WTC11 (cell line): Measurements from ENCODE around the gene ZRANB1. TPM values are rescaled to one million over a fixed set of nuclear protein-coding genes. Genes with fewer than 3 reads are reported as not detected.

Experiments
- ATAC-seq: fragments of 200-7000 bp; cut with Tn5 transposase; 2 replicates; pipeline ENCODE4 v1.10.0; 2021; ENCODE audit warnings: mild to moderate bottlenecking, moderate library complexity
- CTCF ChIA-PET: fragments of 300-600 bp; sonication (Branson Sonifier 250); formaldehyde crosslinking; loops from one replicate; lab custom pipeline; 2021; ENCODE audit warnings: antibody characterized with exemption; lab: Charles Lee
- POLR2A ChIA-PET: fragments of 350-600 bp; sonication (Branson Sonifier 250); formaldehyde crosslinking; loops from one replicate; lab custom pipeline; 2021; ENCODE audit warnings: antibody characterized with exemption; lab: Charles Lee
- DNase-seq: peaks from one replicate; pipeline ENCODE4 v3.0.0; 2021; ENCODE audit warnings: low spot score
- H3K27ac Mint-ChIP-seq: 2 replicates; pipeline ENCODE4 v1.8.0; 2021; ENCODE audit warnings: mixed read lengths
- H3K27me3 Mint-ChIP-seq: 2 replicates; pipeline ENCODE4 v1.8.0; 2021; ENCODE audit warnings: low read depth, mild to moderate bottlenecking, moderate library complexity, mixed read lengths
- H3K36me3 Mint-ChIP-seq: 2 replicates; pipeline ENCODE4 v1.8.0; 2021; ENCODE audit warnings: mixed read lengths
- H3K4me1 Mint-ChIP-seq: 2 replicates; pipeline ENCODE4 v1.8.0; 2022; ENCODE audit warnings: mixed read lengths
- H3K4me3 Mint-ChIP-seq: 2 replicates; pipeline ENCODE4 v1.8.0; 2021; ENCODE audit warnings: mild to moderate bottlenecking, moderate library complexity, mixed read lengths
- H3K9me3 Mint-ChIP-seq: 2 replicates; pipeline ENCODE4 v1.8.0; 2021; ENCODE audit warnings: mixed read lengths
- ARID4B ChIP-seq: sonication (generic); formaldehyde crosslinking; IDR thresholded peaks from 2 replicates; pipeline ENCODE4 v1.8.0; 2023; ENCODE audit warnings: missing genetic modification reagents, mild to moderate bottlenecking, borderline replicate concordance
- ATF2 ChIP-seq: sonication (generic); formaldehyde crosslinking; IDR thresholded peaks from 2 replicates; pipeline ENCODE4 v1.8.1; 2022; ENCODE audit warnings: low read depth, missing genetic modification reagents, borderline replicate concordance
- CREM ChIP-seq: sonication (generic); formaldehyde crosslinking; IDR thresholded peaks from 2 replicates; pipeline ENCODE4 v1.8.1; 2022; ENCODE audit warnings: mild to moderate bottlenecking, missing genetic modification reagents, moderate library complexity
- ESRRA ChIP-seq: sonication (generic); formaldehyde crosslinking; IDR thresholded peaks from 2 replicates; pipeline ENCODE4 v1.8.1; 2022; ENCODE audit warnings: mild to moderate bottlenecking, missing genetic modification reagents, borderline replicate concordance
- GRHL2 ChIP-seq: fragments of 250-450 bp; sonication (Bioruptor Pico); IDR thresholded peaks from 2 replicates; pipeline ENCODE4 v1.8.0; 2022; ENCODE audit warnings: mild to moderate bottlenecking, moderate library complexity; ENCODE audit not compliant: insufficient replicate concordance, severe bottlenecking
- HMGA2 ChIP-seq: fragments of 250-450 bp; sonication (Bioruptor Pico); IDR thresholded peaks from 2 replicates; pipeline ENCODE4 v1.4.0; 2021; ENCODE audit warnings: mild to moderate bottlenecking, moderate library complexity
- IRF2 ChIP-seq: sonication (generic); formaldehyde crosslinking; IDR thresholded peaks from 2 replicates; pipeline ENCODE4 v1.8.0; 2022; ENCODE audit warnings: low read depth, missing genetic modification reagents, borderline replicate concordance
- JAZF1 ChIP-seq: fragments of 250-450 bp; sonication (Bioruptor Pico); IDR thresholded peaks from 2 replicates; pipeline ENCODE4 v1.9.0; 2021; ENCODE audit warnings: moderate library complexity, mild to moderate bottlenecking, inconsistent platforms
- MAX ChIP-seq: sonication (generic); formaldehyde crosslinking; IDR thresholded peaks from 2 replicates; pipeline ENCODE4 v1.8.0; 2022; ENCODE audit warnings: mild to moderate bottlenecking, missing genetic modification reagents
- NR1H2 ChIP-seq: sonication (generic); formaldehyde crosslinking; IDR thresholded peaks from 2 replicates; pipeline ENCODE4 v1.9.0; 2021; ENCODE audit warnings: mild to moderate bottlenecking, moderate library complexity, missing genetic modification reagents
- NR2C2 ChIP-seq: sonication (generic); formaldehyde crosslinking; IDR thresholded peaks from 2 replicates; pipeline ENCODE4 v1.8.0; 2022; ENCODE audit warnings: mild to moderate bottlenecking, missing genetic modification reagents
- PRDM15 ChIP-seq: sonication (generic); formaldehyde crosslinking; IDR thresholded peaks from 2 replicates; pipeline ENCODE4 v1.8.0; 2022; ENCODE audit warnings: missing genetic modification reagents
- SMAD3 ChIP-seq: sonication (generic); formaldehyde crosslinking; IDR thresholded peaks from 2 replicates; pipeline ENCODE4 v1.8.0; 2022; ENCODE audit warnings: missing genetic modification reagents, mild to moderate bottlenecking, borderline replicate concordance
- TCF7 ChIP-seq: sonication (generic); formaldehyde crosslinking; IDR thresholded peaks from 2 replicates; pipeline ENCODE4 v1.8.0; 2022; ENCODE audit warnings: mild to moderate bottlenecking, low read depth, missing genetic modification reagents, moderate library complexity
- ZNF219 ChIP-seq: sonication (generic); formaldehyde crosslinking; IDR thresholded peaks from 2 replicates; pipeline ENCODE4 v1.8.0; 2023; ENCODE audit warnings: missing genetic modification reagents, mild to moderate bottlenecking, borderline replicate concordance
- ZNF423 ChIP-seq: fragments of 250-450 bp; sonication (Bioruptor Pico); IDR thresholded peaks from 2 replicates; pipeline ENCODE4 v2.1.2; 2022; ENCODE audit warnings: mild to moderate bottlenecking, moderate library complexity
- total RNA-seq: library from RNA; stranded (reverse); gene quantifications from 3 replicates; pipeline ENCODE4 v1.2.3, GENCODE V29; 2021

Gene ZRANB1
- total RNA-seq, 1 experiment from 2014 or later, result 15.9 TPM

GRCh38 chr10:125005312-125006187, 63.6 kb downstream of the ZRANB1 start:
- Mint-ChIP-seq H3K27me3 (no peaks in the 10 kb centered on the region), H3K9me3 (no peaks in the 10 kb centered on the region), H3K4me3 (no peak overlapping the region), H3K27ac (peak overlapping the region; percentile 60; the same call in 1 of the 2 replicates), H3K36me3 (peaks cover 13% of the 10 kb centered on the region), H3K4me1 (peaks cover 25% of the 10 kb centered on the region)
- CTCF ChIA-PET, result interaction anchor here (1.0 to 1.3 kb wide), 2 partner anchors 13 to 43 kb away, joined by 3 to 8 read pairs; no protein-coding TSS in a partner anchor
- TF ChIP-seq NR1H2 (CRISPR knock-in tag) (peak; percentile 57; the same call in 1 of the 2 replicates), JAZF1 (CRISPR knock-in tag) (no peak)
- ATAC-seq (no peak), DNase-seq (peak; percentile 12)
- POLR2A ChIA-PET, result no interaction called here

GRCh38 chr10:125006188-125006680, 64.3 kb downstream of the ZRANB1 start:
- TF ChIP-seq ZNF219 (CRISPR knock-in tag) (no peak), TCF7 (CRISPR knock-in tag) (no peak), PRDM15 (no peak), IRF2 (CRISPR knock-in tag) (no peak)
- no peaks in the 10 kb centered on the region for H3K27me3 Mint-ChIP-seq
- H3K27ac Mint-ChIP-seq, result peak overlapping the region; percentile 61; the same call in 1 of the 2 replicates
- H3K4me1 Mint-ChIP-seq, result peaks cover 32% of the 10 kb centered on the region
- ATAC-seq (no peak), DNase-seq (peak; percentile 5)
- no peak overlapping the region for H3K4me3 Mint-ChIP-seq
- H3K9me3 Mint-ChIP-seq, result no peaks in the 10 kb centered on the region
- peaks cover 14% of the 10 kb centered on the region for H3K36me3 Mint-ChIP-seq
- ChIA-PET CTCF (interaction anchor here (1.3 to 3.9 kb wide), 2 partner anchors 13 to 42 kb away, joined by 8 to 15 read pairs; no protein-coding TSS in a partner anchor), POLR2A (no interaction called here)

GRCh38 chr10:125006921-125007426, 65.1 kb downstream of the ZRANB1 start:
- Mint-ChIP-seq H3K4me1 (peaks cover 38% of the 10 kb centered on the region), H3K4me3 (no peak overlapping the region), H3K36me3 (peaks cover 16% of the 10 kb centered on the region), H3K27me3 (no peaks in the 10 kb centered on the region), H3K27ac (peak overlapping the region; percentile 84), H3K9me3 (no peaks in the 10 kb centered on the region)
- POLR2A ChIA-PET, result no interaction called here
- no peak for ATAC-seq
- no peak for TF ChIP-seq ATF2 (CRISPR knock-in tag)
- TF ChIP-seq TCF7 (CRISPR knock-in tag), result no peak
- no peak for TF ChIP-seq ESRRA (CRISPR knock-in tag)
- TF ChIP-seq CREM, result no peak
- no peak for TF ChIP-seq SMAD3
- no peak for DNase-seq
- CTCF ChIA-PET, result interaction anchor here (0.8 to 3.9 kb wide), 4 partner anchors 14 to 55 kb away, joined by 3 to 15 read pairs (median 9); no protein-coding TSS in a partner anchor

- Mint-ChIP-seq H3K27me3 (no peaks in the 10 kb centered on the region), H3K9me3 (no peaks in the 10 kb centered on the region), H3K27ac (peak overlapping the region; percentile 84), H3K4me3 (no peak overlapping the region), H3K36me3 (peaks cover 16% of the 10 kb centered on the region), H3K4me1 (peaks cover 43% of the 10 kb centered on the region)
- ChIA-PET CTCF (interaction anchor here (0.8 to 3.9 kb wide), 3 partner anchors 14 to 54 kb away, joined by 3 to 15 read pairs (median 10); no protein-coding TSS in a partner anchor), POLR2A (interaction anchor here (0.6 kb wide), 1 partner anchor 153 kb away, joined by 10 read pairs; no protein-coding TSS in a partner anchor)
- ATAC-seq (no peak), DNase-seq (no peak)
- no peak for TF ChIP-seq MAX (CRISPR knock-in tag)
- no peak for TF ChIP-seq GRHL2 (CRISPR knock-in tag)
- TF ChIP-seq HMGA2 (CRISPR knock-in tag), result no peak
- no peak for TF ChIP-seq ARID4B (CRISPR knock-in tag)
- TF ChIP-seq NR2C2 (CRISPR knock-in tag), result no peak
- no peak for TF ChIP-seq ZNF423 (CRISPR knock-in tag)
- TF ChIP-seq ZNF219 (CRISPR knock-in tag), result no peak
These were observed 65.5 kb downstream of the ZRANB1 start for GRCh38 chr10:125007436-125007835.
